HG03575 (cell line): ENCODE data around the gene CDS1.

Source experiments
- ATAC-seq: cut with Tn5 transposase; IDR thresholded peaks from one replicate; pipeline ENCODE4 v1.9.1; 2021; ENCODE audit not compliant: unreplicated experiment, insufficient number of reproducible peaks, low FRiP score; ENCODE audit errors: extremely low read depth

Gene CDS1

GRCh38 chr4:84691170-84691691, 108.3 kb downstream of the CDS1 start:
- no peak for ATAC-seq

DNA sequence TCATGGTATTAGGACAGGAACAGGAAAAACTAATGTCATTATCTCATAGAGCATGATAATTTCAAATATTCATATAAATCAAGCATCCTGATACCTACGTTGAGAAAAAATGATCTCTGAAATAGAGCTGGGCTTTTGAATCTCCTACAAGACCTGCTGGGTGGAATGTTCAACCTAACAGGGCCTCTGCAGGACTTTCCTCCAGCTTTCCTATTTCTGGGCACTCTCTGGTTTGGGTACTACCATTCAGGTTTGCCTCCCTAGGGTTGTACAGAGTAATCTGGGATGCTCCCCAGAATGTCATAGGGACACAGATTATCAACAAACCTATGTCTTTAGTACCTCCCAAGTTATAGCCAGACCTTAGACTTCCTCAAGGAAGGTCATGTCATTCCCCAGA, 108.9 kb downstream of the CDS1 start:
- no peak for ATAC-seq

DNA sequence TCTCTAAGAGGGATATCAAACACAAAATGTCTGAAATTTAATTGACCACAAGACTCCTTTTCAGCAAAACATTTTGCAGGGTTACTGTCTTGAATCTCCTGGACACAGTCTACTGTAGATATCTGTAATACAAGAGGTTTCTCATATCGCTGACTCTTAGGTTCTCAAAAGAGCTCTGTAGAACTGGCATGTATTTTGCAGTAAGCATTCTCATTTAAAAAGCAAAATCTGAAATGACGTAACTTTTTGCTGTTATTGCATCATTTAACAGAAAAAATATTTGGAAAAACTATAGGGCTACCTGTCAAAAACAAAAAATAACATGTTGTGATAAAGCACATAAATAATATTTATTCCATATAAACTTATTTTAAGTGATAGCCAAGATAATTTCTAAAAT, 114.2 kb downstream of the CDS1 start:
- ATAC-seq: no peak

- ATAC-seq: no peak
Observed at GRCh38 chr4:84697615-84698201, 114.8 kb downstream of the CDS1 start.

DNA sequence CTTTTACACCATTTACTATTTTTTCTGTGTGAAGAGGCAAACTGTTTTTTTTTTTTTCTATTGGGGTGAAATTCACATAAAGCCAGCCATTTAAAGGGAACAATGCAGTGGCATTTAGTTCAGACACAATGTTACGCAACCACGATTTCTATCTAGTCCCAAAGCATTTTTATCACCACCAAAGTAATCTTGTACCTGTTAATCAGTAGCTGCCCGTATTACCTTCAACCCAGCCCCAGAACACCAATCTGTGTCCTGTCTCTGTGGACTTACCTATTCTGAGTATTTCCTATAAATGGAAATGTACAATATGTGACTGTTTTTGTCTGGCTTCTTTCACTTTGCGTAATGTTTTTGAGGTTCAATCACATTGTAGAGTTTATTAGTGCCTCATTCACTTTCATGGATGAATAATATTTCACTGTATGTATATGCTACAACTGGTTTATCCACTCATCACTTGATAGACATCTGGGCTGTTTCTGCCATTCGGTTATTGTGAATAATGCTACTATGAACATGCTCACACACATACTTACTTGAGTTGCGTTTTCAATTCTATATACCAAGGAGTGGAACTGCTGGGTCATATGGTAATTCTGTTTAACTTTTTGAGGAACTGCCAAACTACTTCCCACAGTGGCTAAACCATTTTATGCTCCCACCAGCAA, 116.2 kb downstream of the CDS1 start:
- no peak for ATAC-seq
